ENCODE measurements around the gene TSPAN15.

- TF ChIP-seq CTCF (IDR thresholded peaks at IDR 0.05), result no peak
- no peak for TF ChIP-seq POLR2A (IDR thresholded peaks at IDR 0.05)
These were observed 28.8 kb downstream of the TSPAN15 start for GRCh38 chr10:69480068-69480412.

All from right lobe of liver (tissue), 4 donors.